ENCODE measurements around the gene TEAD4.

- TF ChIP-seq CTCF (conservative IDR thresholded peaks at IDR 0.05) (no peak), EZH2 (IDR thresholded peaks at IDR 0.05; ENCODE audit: low read depth) (no peak)
Observed at GRCh38 chr12:3015356-3015755, 56.2 kb downstream of the TEAD4 start.

All from PC-9 (cell line).